Measurements from ENCODE around the gene RNF214. TPM values are rescaled to one million over a fixed set of nuclear protein-coding genes. Genes with fewer than 3 reads are reported as not detected.

The RNF214 gene
- total RNA-seq, 4 donors from 2014 or later = 5.0 to 10.5 (median 5.6) TPM

DNA sequence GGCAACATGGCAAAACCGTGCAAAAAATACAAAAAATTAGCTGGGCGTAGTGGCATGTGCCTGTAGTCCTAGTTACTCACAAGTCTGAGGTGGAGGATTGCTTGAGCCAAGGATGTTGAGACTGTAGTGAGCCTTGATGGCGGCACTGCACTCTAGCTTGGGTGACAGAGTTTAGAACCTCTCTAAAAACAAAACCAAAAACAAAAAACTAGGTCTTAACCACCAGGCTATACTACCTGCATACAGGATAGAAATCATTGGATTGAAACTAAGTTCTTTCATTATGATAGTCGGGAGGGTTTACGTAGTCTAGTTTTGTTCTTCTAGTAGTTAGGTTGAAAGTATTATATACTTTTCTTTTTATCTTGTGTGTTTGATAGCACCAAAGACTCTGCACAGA lies 5.8 kb downstream of the RNF214 start:
- Histone ChIP-seq H3K4me1 (peaks cover 0 to 20% (median 4%) of the 10 kb centered on the region in 3 donors), H3K27me3 (no peaks in the 10 kb centered on the region), H3K36me3 (peaks cover 0 to 65% (median 4%) of the 10 kb centered on the region in 3 donors), H3K4me3 (no peak overlapping the region), H3K9me3 (no peaks in the 10 kb centered on the region), H3K27ac (no peak overlapping the region)
- 81 to 91% methylated on average over 5 of the region's 5 CpGs for WGBS, 2 donors
- TF ChIP-seq POLR2A (IDR thresholded peaks at IDR 0.05) = no peak
- TF ChIP-seq CTCF (IDR thresholded peaks at IDR 0.05) = no peak
- intact Hi-C loops (cut with DNase I) = no loop called here
- no peak for DNase-seq

- H3K4me1 ChIP-seq = peaks cover 0 to 9% (median 0%) of the 10 kb centered on the region in 3 donors
- intact Hi-C loops (cut with DNase I) = no loop called here
- no peak for DNase-seq
- H3K27me3 ChIP-seq = no peaks in the 10 kb centered on the region
- TF ChIP-seq POLR2A (IDR thresholded peaks at IDR 0.05) = no peak
- peak in 1 of 6 experiments; percentile 32 for TF ChIP-seq CTCF (IDR thresholded peaks at IDR 0.05)
- peaks cover 0 to 76% (median 4%) of the 10 kb centered on the region in 3 donors for H3K36me3 ChIP-seq
- no peaks in the 10 kb centered on the region for H3K9me3 ChIP-seq
- H3K27ac ChIP-seq = no peak overlapping the region
- WGBS, 2 donors = 61 to 64% methylated on average over 5 to 6 of the region's 6 CpGs
- H3K4me3 ChIP-seq = no peak overlapping the region
Measured at GRCh38 chr11:117239295-117239694, 6.8 kb downstream of the RNF214 start.

GRCh38 chr11:117248341-117248740 lies 15.9 kb downstream of the RNF214 start:
- H3K9me3 ChIP-seq = no peaks in the 10 kb centered on the region
- H3K27ac ChIP-seq = no peak overlapping the region
- peaks cover 0 to 81% (median 19%) of the 10 kb centered on the region in 3 donors for H3K36me3 ChIP-seq
- WGBS, 2 donors = 86 to 93% methylated on average over 4 of the region's 4 CpGs
- intact Hi-C loops (cut with DNase I) = no loop called here
- DNase-seq = no peak
- no peak for TF ChIP-seq POLR2A (IDR thresholded peaks at IDR 0.05)
- no peak for TF ChIP-seq CTCF (IDR thresholded peaks at IDR 0.05)
- H3K4me3 ChIP-seq = no peak overlapping the region
- H3K4me1 ChIP-seq = no peaks in the 10 kb centered on the region
- no peaks in the 10 kb centered on the region for H3K27me3 ChIP-seq

- TF ChIP-seq POLR2A (IDR thresholded peaks at IDR 0.05) (no peak), CTCF (IDR thresholded peaks at IDR 0.05) (no peak)
- Histone ChIP-seq H3K4me1 (no peaks in the 10 kb centered on the region), H3K4me3 (no peak overlapping the region), H3K27ac (no peak overlapping the region), H3K9me3 (no peaks in the 10 kb centered on the region), H3K36me3 (peaks cover 0 to 81% (median 18%) of the 10 kb centered on the region in 3 donors), H3K27me3 (no peaks in the 10 kb centered on the region)
- WGBS, 2 donors = 85 to 88% methylated on average over 3 to 4 of the region's 4 CpGs
- intact Hi-C loops (cut with DNase I) = no loop called here
- DNase-seq = no peak
Measured at GRCh38 chr11:117249571-117249970, 17.1 kb downstream of the RNF214 start.

DNA sequence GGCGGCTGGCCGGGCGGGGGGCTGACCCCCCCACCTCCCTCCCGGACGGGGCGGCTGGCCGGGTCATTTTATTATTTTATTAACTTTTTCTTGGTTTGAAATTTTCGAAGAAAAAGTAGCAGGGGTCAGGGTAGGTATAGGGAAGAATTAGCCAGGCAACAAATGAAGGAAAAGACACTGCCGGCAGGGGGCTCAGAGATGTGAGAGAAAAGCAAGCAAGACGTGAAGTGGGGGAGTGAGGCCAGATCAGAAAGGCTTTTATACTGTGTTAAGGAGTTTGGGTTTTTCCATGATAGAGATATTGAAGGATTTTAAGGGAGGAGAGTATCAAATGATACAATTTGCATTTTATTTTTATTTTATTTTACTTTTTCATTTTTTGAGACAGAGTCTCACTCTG lies 19.0 kb downstream of the RNF214 start:
- intact Hi-C loops (cut with DNase I) = no loop called here
- peaks cover 0 to 12% (median 0%) of the 10 kb centered on the region in 3 donors for H3K4me1 ChIP-seq
- H3K36me3 ChIP-seq = peaks cover 0 to 73% (median 13%) of the 10 kb centered on the region in 3 donors
- no peak overlapping the region for H3K27ac ChIP-seq
- WGBS, 2 donors = 87% methylated on average over 2 to 3 of the region's 10 CpGs
- TF ChIP-seq POLR2A (IDR thresholded peaks at IDR 0.05) (no peak), CTCF (IDR thresholded peaks at IDR 0.05) (no peak)
- no peaks in the 10 kb centered on the region for H3K9me3 ChIP-seq
- no peak overlapping the region for H3K4me3 ChIP-seq
- no peak for DNase-seq
- H3K27me3 ChIP-seq = no peaks in the 10 kb centered on the region

All from esophagus squamous epithelium (tissue), 5 donors.